Stimulated activated CD4-positive, alpha-beta T cell treated with anti-CD3 and anti-CD28 coated beads, Interleukin-2, amount 100 ng/mL, for 48 hours (primary cell): Measurements from ENCODE around the gene RAB3A.

ENCODE experiments used
- DNase-seq, 2 donors: peaks; one replicate each; pipeline ENCODE4 v3.0.0-alpha.2; 2020

The RAB3A gene

DNA sequence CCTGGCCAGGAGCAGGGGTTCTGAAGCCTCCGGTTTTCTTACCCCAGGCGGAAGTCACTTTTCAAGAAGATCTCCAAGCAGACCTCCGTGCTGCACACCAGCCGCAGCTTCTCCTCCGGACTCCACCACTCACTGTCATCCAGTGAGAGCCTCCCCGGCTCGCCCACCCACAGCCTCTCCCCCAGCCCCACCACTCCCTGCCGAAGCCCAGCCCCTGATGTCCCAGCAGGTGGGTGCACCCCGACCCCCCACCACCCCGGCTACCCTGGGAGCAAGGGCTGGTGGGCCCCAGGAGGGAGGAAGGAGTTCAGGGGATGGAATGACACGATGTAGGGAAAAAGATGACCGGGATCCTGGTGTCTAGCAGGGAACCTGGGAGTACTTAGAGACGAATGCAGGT is 56.4 kb downstream of the RAB3A start:
- DNase-seq = no peak
